Amniotic epithelial cell (primary cell): ENCODE measurements around the gene SLAMF6.
"Not testable (repeated sequence)": the region's sequence is repeated elsewhere in the genome, so short reads cannot be mapped to it uniquely, and the experiment has no call there.

Experiments used
- DNase-seq: peaks from one replicate; pipeline ENCODE4 v3.0.0-alpha.2; 2010; ENCODE audit warnings: low read depth

SLAMF6 gene

DNA sequence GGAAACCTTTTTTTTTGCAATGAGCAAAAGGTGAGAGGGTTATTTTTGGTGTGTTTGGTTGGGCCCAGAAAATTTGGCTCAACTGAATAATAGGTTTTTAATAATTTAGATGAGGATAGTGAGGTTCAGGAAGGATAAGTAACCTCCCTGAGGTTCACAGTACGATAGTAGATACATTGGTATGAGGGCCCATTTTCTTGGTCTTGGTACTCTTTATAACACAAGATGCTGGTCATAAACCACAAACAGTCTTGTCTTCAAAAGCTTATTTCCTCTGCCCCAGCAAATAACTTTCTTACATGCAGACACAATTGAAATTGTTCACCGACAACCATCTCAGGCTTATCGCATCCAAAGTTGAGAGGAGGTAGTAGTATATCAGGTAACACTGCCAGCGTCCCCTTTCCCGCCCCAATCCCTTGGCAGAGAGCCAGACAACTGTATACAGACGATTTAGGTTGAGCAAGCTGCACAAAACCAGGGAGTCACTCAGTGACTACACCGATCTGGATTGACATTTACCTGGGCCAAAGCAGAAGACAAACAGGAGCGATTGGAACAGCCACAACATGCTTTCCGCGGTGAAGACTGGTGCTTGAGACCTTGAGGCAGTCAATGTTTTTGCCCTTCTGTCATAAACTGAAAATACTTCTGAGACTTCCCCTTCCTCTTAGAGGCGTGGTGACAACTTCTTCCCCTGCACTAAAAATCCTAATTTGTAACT lies at the start of gene SLAMF6:
TSS of gene SLAMF6 (minus strand) at position 634 of the 724 bp plus-strand sequence. CDS start at position 571, 63 bp downstream.
- DNase-seq: no peak

DNA sequence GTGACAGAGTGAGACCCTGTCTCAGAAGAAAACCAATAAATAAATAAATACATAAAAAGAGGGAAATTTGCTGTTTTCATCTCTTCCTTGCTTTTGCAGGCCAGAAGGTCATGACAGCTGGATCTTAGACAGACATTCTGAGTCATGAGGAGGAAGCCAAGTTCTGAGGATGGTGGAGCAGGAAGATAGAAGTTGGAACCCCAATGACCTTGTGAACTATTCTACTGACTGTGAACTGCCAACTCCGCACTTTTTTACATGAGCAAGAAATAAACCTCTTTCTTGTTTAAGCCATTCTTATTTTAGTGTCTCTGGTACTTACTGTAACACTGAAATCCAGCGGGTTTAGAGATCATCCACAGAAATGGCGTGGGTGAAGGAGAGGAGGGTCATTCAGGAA lies 47.8 kb upstream of the SLAMF6 start:
- peak; percentile 2 for DNase-seq

DNA sequence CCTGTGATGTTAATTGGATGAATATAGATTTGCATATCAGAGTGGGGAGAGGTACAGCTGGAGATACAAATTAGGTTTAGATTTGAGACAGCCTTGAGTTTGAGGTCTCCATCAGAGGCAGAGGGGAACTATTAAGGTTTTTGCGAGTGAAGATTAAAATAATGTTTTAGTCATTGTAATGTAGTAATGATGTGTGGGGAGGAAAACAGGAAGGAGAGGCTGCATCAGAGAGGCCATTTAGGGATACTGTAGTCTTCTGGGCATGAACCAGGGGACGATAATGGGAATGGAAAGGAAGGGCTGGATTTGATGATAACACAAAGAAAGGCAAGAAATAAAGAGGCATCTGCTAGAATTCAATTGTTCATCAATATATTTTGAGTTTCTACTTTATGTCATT lies 46.8 kb upstream of the SLAMF6 start:
- no peak for DNase-seq

DNA sequence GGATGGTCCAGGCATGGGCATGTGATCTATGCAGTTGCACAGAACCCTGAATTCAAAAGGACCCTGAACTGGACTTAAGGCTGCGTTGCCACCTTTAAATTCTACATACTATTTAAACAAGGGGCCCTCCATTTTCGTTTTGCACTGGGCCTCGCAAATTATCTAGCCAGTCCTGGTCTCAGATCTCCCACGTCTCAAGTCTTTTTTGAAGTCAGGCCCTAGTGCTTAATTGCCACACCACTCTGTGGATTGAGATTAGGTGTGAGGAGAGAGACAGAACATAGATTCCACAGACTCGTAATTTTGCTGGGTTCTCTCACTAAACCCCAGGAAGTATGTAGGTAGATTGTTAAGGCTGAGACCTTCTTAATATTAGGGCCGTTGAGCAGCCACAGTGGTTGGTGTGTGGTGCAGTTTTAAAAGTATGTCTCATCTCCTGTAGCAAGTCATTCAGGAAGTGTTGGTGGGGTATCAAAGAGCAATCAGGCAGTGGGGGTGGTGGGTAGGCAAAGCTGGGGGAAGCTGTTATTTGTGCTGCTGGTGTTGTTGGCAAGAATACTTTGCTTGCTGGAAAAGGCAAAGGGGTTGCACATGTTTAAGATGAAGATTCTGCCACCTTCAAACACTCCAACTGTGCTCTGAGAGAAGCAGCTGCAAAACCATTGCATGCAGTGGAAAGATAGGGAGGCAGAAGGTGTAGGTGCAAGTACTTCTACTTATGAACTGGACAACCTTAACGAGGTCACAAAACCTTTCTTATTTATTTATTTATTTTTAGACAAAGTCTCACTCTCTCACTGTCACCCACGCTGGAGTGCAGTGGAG lies 45.0 kb upstream of the SLAMF6 start:
- DNase-seq: no peak

DNA sequence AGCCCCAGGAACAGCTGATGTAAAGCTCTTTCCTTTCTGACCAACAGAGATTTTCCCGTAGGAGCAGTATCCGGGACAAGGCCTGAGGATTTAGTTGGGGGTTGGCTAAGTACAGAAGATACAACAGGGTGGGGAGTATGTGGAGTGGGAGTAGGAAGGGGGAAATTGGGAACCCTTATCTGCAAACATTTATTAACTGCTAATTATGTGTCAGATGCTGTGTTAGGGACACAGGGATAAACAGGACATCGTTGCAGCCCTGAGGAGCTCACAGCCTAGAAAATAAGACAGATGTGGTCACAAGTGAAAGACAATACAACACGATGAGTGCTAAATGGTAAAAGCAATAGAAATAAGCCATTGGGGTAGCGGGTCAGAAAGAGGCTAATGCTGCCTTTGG lies 44.3 kb upstream of the SLAMF6 start:
- DNase-seq: no peak

DNA sequence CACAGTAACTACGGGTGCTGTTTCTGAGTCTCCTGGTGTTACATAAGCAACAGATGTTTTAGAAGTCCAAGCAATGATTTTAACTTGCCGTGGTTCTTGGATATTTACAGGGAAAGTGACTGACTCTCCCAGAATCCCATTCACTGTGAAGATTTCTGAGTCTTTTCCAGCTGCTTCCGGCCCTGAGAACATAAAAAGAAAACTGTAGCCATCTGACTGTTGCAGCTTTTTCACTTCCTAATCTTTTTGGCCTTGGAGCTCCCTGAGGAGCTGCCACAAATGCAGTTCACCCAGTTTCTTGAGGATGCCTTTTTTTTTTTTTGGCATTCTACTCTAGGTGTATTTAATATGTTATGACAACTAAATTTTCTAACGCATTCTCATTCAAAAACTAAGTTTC lies 42.5 kb upstream of the SLAMF6 start:
- DNase-seq: no peak

DNA sequence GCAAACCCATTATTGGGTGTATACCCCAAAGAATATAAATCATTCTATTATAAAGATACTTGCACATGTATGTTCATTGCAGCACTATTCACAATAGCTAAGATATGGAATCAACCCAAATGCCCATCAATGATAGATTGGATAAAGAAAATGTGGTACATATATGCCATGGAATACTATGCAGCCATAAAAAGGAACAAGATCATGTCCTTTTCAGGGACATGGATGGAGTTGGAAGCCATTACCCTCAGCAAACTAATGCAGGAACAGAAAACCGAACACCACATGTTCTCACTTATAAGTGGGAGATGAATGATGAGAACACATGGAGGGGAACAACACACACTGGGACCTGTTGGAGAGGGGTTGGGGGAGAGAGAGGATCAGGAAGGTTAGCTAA lies 40.2 kb upstream of the SLAMF6 start:
- not testable (repeated sequence) for DNase-seq

DNA sequence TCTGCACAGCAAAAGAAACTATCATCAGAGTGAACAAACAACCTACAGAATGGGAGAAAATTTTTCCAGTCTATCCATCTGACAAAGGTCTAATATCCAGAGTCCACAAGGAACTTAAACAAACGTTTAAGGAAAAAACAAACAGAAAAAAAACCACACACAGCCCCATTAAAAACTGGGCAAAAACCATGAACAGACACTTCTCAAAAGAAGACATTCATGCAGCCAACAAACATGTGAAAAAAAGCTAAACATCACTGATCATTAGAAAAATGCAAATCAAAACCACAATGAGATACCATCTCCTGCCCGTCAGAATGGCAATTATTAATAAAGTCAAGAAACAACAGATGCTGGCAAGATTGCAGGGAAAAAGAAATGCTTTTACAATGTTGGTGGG lies 39.7 kb upstream of the SLAMF6 start:
- DNase-seq: not testable (repeated sequence)

DNA sequence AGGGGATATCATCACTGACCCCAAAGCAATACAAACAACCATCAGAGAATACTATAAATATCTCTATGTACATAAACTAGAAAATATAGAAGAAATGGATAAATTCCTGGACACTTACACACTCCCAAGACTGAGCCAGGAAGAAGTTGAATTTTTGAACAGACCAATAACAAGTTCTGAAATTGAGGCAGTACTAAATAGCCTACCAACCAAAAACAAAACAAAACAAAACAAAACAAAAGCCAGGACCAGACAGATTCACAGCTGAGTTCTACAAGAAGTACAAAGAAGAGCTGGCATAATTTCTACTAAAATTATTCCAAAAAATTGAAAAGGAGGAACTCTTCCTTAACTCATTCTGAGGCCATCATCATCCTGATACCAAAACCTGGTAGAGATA lies 37.8 kb upstream of the SLAMF6 start:
- no peak for DNase-seq

DNA sequence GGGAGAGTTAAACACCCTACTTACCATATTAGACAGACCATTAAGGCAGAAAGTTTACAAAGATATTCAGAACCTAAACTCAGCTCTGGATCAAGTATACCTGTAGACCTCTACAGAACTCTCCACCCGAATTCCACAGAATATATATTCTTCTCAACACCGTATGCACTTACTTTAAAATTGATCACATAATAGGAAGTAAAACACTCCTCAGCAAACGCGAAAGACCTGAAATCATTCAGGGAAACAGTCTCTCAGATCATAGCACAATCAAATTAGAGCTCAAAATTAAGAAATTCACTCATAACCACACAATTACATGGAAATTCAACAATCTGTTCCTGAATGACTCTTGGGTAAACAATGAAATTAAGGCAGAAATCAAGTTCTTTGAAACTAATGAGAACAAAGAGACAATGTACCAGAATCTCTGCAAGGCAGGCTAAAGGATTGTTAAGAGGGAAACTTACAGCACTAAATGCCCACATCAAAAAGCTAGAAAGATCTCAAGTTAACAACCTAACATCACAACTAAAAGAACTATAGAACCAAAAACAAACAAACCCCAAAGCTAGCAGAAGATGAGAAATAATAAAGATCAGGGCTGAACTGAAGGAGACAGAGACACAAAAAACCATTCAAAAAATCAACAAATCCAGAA lies 37.1 kb upstream of the SLAMF6 start:
- no peak for DNase-seq

DNA sequence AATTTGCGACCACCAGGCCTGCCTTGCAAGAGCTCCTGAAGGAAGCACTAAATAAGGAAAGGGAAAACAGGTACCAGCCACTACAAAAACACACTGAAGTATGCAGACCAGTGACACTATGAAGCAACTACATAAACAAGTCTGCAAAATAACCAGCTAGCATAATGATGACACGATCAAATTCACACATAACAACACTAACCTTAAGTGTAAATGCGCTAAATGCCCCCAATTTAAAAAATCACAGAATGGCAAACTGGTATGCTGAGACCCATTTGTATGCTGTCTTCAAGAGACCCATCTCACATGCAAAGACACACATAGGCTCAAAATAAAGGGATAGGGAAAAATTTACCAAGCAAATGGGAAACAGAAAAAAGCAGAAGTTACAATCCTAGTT lies 36.4 kb upstream of the SLAMF6 start:
- not testable (repeated sequence) for DNase-seq

DNA sequence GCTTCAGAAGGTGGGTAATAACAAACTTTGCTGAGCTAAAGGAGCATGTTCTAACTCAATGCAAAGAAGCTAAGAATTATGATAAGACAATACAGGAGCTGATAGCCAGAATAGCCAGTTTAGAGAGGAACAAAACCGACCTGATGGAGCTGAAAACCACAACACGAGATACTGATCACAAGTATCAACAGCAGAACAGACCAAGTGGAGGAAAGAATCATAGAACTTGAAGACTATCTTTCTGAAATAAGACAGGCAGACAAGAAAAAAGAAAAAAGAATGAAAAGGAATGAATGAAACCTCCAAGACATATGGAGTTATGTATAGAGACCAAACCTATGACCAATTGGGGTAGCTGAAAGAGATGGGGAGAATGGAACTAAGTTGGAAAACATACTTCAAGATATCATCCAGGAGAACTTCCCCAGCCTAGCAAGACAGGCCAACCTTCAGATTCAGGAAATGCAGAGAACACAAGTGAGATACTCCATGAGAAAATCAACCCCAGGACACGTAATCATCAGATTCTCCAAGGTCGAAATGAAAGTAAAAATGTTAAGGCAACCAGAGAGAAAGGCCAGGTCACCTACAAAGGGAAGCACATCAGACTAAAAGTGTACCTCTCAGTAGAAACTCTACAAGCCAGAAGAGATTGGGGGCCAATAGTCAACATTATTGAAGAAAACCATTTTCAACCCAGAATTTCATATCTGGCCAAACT lies 35.8 kb upstream of the SLAMF6 start:
- DNase-seq: no peak

DNA sequence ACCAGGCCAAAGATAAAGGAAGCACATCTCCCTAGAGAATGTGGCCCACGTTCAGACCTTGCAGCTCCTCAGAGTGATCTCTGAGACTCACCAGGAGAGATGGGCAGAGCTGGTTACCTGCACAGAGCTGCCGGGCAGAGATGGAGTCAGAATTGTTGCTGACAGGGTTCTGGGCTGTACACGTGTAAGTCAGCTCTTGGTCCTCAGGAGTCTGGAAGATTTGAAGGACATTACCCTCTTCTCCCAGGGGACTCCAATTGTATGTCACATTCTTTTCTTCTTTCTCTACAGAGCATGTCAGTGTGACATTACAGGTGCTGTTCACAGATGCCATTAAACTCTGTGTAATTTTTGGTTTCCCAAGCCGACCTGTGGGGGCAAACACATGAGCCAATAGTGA lies 30.7 kb upstream of the SLAMF6 start:
- no peak for DNase-seq

DNA sequence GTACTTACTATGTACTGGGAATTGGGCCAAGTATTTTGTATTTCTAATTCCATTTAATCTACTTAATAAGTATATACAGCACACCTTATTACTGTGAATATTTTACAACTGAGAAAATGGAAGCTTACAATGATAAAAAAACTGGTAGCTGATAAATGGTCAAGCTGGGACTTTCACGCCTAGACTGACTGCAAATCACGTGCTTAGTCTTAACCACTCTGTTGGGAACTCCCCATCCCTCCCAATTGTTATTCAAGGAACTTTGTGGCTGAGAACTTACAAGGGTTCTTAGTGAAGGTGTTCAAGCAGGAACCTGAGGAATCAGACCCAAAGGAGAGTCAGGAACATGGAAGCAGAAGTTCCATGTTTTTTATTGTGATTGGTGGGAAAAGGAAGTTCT lies 29.4 kb upstream of the SLAMF6 start:
- DNase-seq: no peak

DNA sequence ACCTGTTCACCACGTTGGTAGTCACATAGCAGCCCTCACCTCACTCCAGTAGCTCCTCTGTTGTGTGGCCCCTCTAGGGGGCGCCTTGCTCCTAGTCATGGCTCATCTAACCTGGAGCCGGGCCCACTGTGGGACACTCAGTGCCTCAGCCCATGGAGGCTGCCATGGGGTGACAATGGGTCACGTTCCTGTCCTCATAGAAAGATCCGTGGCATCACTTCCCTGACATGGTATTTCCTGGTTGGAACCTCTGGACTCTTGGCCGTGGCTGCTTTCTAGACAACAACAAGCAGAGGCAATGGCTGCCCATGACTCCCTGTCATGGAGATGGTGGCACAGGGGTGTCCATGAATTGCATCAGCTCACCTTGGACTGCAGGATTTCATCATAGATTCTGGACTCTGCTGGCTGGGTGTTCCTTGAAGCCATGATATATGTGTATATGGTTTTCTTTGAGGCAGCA lies 27.5 kb upstream of the SLAMF6 start:
- DNase-seq: no peak

DNA sequence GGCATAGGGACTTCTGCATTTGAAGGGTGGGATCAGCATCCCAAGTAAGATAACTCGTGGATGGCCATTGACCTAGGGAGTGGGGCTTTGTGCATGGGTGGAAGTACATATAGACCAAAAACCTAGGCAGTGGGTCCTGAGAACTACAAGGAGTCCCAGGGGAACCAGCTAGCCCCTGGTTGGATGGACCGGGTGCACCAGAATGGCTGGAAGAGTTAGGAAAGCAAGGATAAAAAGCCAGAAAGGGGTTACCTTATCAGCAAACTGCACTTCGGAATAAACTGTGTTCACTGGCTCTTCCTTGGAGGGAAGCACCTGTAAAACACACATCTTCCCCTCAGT lies 26.6 kb upstream of the SLAMF6 start:
- no peak for DNase-seq

DNA sequence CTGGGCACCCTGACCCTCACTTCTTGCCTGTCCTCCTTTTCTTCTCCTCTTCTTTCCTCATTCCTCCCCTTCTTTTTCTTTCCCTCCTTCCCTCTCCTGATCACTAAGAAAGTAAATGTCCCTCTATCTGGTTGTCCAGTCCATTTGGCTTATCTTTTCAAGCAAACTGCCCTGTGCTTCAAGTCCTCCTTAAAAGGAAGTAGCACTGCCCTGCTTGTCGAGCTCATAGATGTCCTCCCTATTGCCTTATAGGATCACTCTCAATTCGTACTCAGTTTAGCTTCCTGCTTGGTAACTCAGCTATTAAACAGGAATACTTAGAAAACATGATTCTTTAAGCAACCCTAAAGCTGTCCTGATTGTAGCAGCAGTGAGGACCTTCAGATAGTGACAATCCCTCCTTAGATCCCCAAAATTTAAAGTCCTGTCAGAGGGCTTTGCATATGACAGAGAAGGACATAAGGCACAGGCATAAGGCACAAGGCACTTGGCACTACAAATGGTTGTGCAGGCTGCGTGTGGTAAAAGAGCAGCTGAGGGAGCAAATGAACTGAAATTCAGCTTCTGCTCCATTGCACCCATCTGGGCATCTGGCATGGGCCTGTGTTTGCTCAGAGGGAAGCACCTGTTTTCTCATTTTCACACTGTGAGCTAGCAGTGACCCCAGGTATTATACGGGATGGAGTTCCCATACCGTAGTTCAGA lies 26.1 kb upstream of the SLAMF6 start:
- no peak for DNase-seq

DNA sequence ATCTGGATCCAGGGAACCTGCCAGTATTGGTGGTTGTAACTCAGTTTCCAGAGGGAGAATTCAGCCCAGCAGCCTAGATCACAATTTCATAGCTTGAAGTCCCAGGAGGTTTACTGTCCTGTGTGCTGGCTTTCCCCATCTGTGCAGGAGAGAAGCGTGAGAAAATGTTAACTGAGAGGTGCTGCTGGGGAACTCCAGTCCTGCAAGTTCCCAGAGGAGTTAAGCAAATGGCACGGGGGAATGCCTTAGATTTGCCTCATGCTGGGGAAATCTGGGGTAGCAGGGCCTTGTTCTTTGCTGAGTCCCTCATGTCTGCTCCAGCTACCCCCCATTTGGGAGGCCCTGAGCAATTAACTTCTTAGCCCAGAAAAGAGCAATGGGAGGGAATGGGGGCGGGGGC lies 25.1 kb upstream of the SLAMF6 start:
- no peak for DNase-seq

DNA sequence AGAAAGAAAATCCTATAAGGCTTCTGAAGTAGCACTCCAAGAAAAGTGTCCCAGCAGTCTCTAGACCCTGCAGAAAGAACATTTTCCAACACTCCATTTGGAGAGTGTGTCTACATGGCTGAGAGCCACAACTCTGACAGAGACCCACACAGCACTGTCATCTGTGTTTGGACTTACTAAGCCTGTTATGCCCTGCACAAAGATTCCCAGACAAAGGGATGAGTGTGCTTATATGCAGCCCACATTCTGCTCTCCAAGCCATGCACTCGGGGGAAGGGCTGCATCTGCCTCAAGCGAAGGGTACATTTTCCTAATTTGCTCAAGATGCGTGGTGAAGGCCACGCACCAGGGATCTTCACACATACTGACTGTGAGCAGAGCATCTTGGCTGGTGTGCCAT lies 24.4 kb upstream of the SLAMF6 start:
- DNase-seq: no peak

DNA sequence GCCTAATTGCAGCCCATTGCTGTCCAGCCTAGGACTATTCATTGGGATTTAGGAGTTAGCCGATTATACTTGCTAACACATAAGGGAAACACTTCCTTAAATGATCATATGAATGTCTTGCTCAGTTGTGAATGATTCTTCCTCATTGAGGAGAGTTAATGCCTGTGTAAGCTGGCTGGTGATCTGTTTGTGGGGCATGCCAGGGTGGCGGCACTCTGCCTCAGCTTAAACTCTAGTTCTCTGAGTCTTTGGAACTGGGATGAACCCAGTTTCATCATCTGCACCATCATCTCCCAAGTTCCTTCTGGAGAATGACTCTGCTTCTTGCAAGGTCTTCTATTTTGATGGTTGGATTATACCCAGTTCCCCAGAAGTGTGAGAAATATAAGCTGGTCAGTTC lies 23.9 kb upstream of the SLAMF6 start:
- DNase-seq: no peak

DNA sequence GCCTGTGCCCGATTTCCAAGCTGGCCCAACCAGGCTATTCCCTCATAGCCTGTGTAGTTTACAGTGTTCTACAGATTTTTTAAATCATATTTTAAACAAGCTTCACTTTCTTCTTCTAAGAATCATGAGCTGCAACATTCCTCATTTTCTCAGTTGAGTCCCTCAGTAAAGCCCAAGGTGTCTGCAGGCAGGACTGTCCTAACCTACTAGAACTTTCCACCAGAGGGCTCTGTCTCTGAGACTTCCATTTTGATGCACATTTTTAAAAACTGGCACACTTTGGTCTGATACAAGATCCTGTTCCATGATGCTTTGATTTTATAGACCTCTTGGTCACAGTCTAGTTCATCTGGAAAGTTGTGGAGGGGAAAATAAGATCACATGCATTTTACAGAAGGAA lies 21.6 kb upstream of the SLAMF6 start:
- DNase-seq: peak; percentile 10
